HUES64 (cell line): ENCODE measurements around the gene CMSS1.

Experiments
- H3K27ac ChIP-seq: 2 replicates; pipeline ENCODE4 v1.7.0; 2013; ENCODE audit warnings: low read depth, low read length, inconsistent platforms
- H3K27me3 ChIP-seq: 2 replicates; pipeline ENCODE4 v1.6.1; 2013; ENCODE audit warnings: mild to moderate bottlenecking, low read length; ENCODE audit not compliant: insufficient read depth
- H3K36me3 ChIP-seq: 2 replicates; pipeline ENCODE4 v1.6.1; 2013; ENCODE audit warnings: mild to moderate bottlenecking, low read length; ENCODE audit not compliant: insufficient read depth
- H3K4me1 ChIP-seq: 2 replicates; pipeline ENCODE4 v1.6.1; 2013; ENCODE audit warnings: mild to moderate bottlenecking, low read length, moderate library complexity; ENCODE audit not compliant: insufficient read depth
- H3K4me3 ChIP-seq: 2 replicates; pipeline ENCODE4 v1.5.1; 2013; ENCODE audit warnings: mild to moderate bottlenecking, low read length, moderate library complexity
- H3K9ac ChIP-seq: 2 replicates; pipeline ENCODE4 v1.6.1; 2013; ENCODE audit warnings: mild to moderate bottlenecking, low read depth, low read length
- H3K9me3 ChIP-seq: 2 replicates; pipeline ENCODE4 v1.6.1; 2013; ENCODE audit warnings: low read depth, low read length; ENCODE audit not compliant: insufficient read depth
- WGBS: fragments of 150-250, 120-280 bp; methylation state at CpG from one replicate; pipeline ENCODE4 v1.1.7; 2013; ENCODE audit warnings: missing lambda C conversion rate; 5-methylcytosine and 5-hydroxymethylcytosine counted together

The CMSS1 gene

GRCh38 chr3:99909714-99910495, 92.2 kb downstream of the CMSS1 start:
- Histone ChIP-seq H3K9me3 (no peaks in the 10 kb centered on the region), H3K4me3 (no peak overlapping the region), H3K4me1 (peaks cover 19% of the 10 kb centered on the region), H3K27ac (no peak overlapping the region), H3K27me3 (no peaks in the 10 kb centered on the region), H3K9ac (no peak overlapping the region), H3K36me3 (no peaks in the 10 kb centered on the region)
- 75% methylated on average over 2 of the region's 3 CpGs for WGBS

GRCh38 chr3:99910752-99911290, 93.2 kb downstream of the CMSS1 start:
- H3K27me3 ChIP-seq, result no peaks in the 10 kb centered on the region
- WGBS, result 93% methylated on average over 2 of the region's 4 CpGs
- H3K27ac ChIP-seq, result no peak overlapping the region
- no peaks in the 10 kb centered on the region for H3K36me3 ChIP-seq
- H3K9me3 ChIP-seq, result no peaks in the 10 kb centered on the region
- no peak overlapping the region for H3K4me3 ChIP-seq
- peaks cover 19% of the 10 kb centered on the region for H3K4me1 ChIP-seq
- no peak overlapping the region for H3K9ac ChIP-seq

GRCh38 chr3:99911433-99911832, 93.8 kb downstream of the CMSS1 start:
- no peaks in the 10 kb centered on the region for H3K9me3 ChIP-seq
- H3K4me1 ChIP-seq, result peaks cover 19% of the 10 kb centered on the region
- H3K27ac ChIP-seq, result no peak overlapping the region
- H3K4me3 ChIP-seq, result no peak overlapping the region
- H3K36me3 ChIP-seq, result no peaks in the 10 kb centered on the region
- no peak overlapping the region for H3K9ac ChIP-seq
- 78% methylated on average over 3 of the region's 3 CpGs for WGBS
- no peaks in the 10 kb centered on the region for H3K27me3 ChIP-seq

GRCh38 chr3:99915906-99916432, 98.3 kb downstream of the CMSS1 start:
- no peak overlapping the region for H3K9ac ChIP-seq
- WGBS, result 96% methylated on average over 3 of the region's 3 CpGs

GRCh38 chr3:99918715-99919114, 101.1 kb downstream of the CMSS1 start:
- H3K9ac ChIP-seq, result no peak overlapping the region
- no peaks in the 10 kb centered on the region for H3K27me3 ChIP-seq
- no peak overlapping the region for H3K4me3 ChIP-seq
- H3K27ac ChIP-seq, result no peak overlapping the region
- H3K4me1 ChIP-seq, result peaks cover 28% of the 10 kb centered on the region
- no peaks in the 10 kb centered on the region for H3K9me3 ChIP-seq
- H3K36me3 ChIP-seq, result no peaks in the 10 kb centered on the region

More at GRCh38 chr3:99915906-99916432, 98.3 kb downstream of the CMSS1 start:
- Histone ChIP-seq H3K4me1 (peaks cover 25% of the 10 kb centered on the region), H3K9me3 (no peaks in the 10 kb centered on the region), H3K27ac (no peak overlapping the region), H3K36me3 (no peaks in the 10 kb centered on the region), H3K4me3 (no peak overlapping the region), H3K27me3 (no peaks in the 10 kb centered on the region)

- H3K27ac ChIP-seq, result no peak overlapping the region
- no peak overlapping the region for H3K9ac ChIP-seq
- peaks cover 26% of the 10 kb centered on the region for H3K4me1 ChIP-seq
- H3K36me3 ChIP-seq, result no peaks in the 10 kb centered on the region
- no peaks in the 10 kb centered on the region for H3K27me3 ChIP-seq
- no peaks in the 10 kb centered on the region for H3K9me3 ChIP-seq
- no peak overlapping the region for H3K4me3 ChIP-seq
These were observed 102.0 kb downstream of the CMSS1 start for GRCh38 chr3:99919694-99920093.

- Histone ChIP-seq H3K27me3 (no peaks in the 10 kb centered on the region), H3K9me3 (no peaks in the 10 kb centered on the region), H3K9ac (no peak overlapping the region), H3K27ac (peak overlapping the region; percentile 31; the same call in 1 of the 2 replicates), H3K4me3 (no peak overlapping the region), H3K4me1 (peaks cover 32% of the 10 kb centered on the region), H3K36me3 (no peaks in the 10 kb centered on the region)
- 62% methylated on average over 10 of the region's 10 CpGs for WGBS
These were observed 103.1 kb downstream of the CMSS1 start for GRCh38 chr3:99920481-99921376.

GRCh38 chr3:99921377-99921695, 103.7 kb downstream of the CMSS1 start:
- no peak overlapping the region for H3K9ac ChIP-seq
- 89% methylated on average over 1 of the region's 1 CpG for WGBS
- H3K4me1 ChIP-seq, result peaks cover 38% of the 10 kb centered on the region
- no peaks in the 10 kb centered on the region for H3K27me3 ChIP-seq
- H3K4me3 ChIP-seq, result no peak overlapping the region
- H3K27ac ChIP-seq, result no peak overlapping the region; the same call in 1 of the 2 replicates
- H3K9me3 ChIP-seq, result no peaks in the 10 kb centered on the region
- H3K36me3 ChIP-seq, result no peaks in the 10 kb centered on the region

GRCh38 chr3:99921986-99922385, 104.3 kb downstream of the CMSS1 start:
- H3K27ac ChIP-seq, result no peak overlapping the region
- no peak overlapping the region for H3K4me3 ChIP-seq
- 91% methylated on average over 1 of the region's 1 CpG for WGBS
- H3K27me3 ChIP-seq, result no peaks in the 10 kb centered on the region
- H3K4me1 ChIP-seq, result peaks cover 45% of the 10 kb centered on the region
- no peaks in the 10 kb centered on the region for H3K9me3 ChIP-seq
- H3K9ac ChIP-seq, result no peak overlapping the region
- no peaks in the 10 kb centered on the region for H3K36me3 ChIP-seq

- no peak overlapping the region for H3K9ac ChIP-seq
- no peak overlapping the region for H3K4me3 ChIP-seq
- H3K9me3 ChIP-seq, result no peaks in the 10 kb centered on the region
- H3K36me3 ChIP-seq, result no peaks in the 10 kb centered on the region
- H3K4me1 ChIP-seq, result peaks cover 63% of the 10 kb centered on the region
- no peak overlapping the region for H3K27ac ChIP-seq
- no peaks in the 10 kb centered on the region for H3K27me3 ChIP-seq
These were observed 106.2 kb downstream of the CMSS1 start for GRCh38 chr3:99923873-99924272.

- 86% methylated on average over 4 of the region's 4 CpGs for WGBS
- Histone ChIP-seq H3K27ac (0 out of 2 replicates have a peak overlapping the region, but pooled peaks have one; percentile 5), H3K36me3 (no peaks in the 10 kb centered on the region), H3K4me3 (no peak overlapping the region), H3K4me1 (peaks cover 64% of the 10 kb centered on the region), H3K9ac (no peak overlapping the region), H3K9me3 (no peaks in the 10 kb centered on the region), H3K27me3 (no peaks in the 10 kb centered on the region)
These were observed 108.0 kb downstream of the CMSS1 start for GRCh38 chr3:99925584-99926230.
